Measurements from ENCODE around the gene CYTH2.
A peak's percentile ranks its signal among the peaks of the same experiment; 100 is the strongest.

The CYTH2 gene

DNA sequence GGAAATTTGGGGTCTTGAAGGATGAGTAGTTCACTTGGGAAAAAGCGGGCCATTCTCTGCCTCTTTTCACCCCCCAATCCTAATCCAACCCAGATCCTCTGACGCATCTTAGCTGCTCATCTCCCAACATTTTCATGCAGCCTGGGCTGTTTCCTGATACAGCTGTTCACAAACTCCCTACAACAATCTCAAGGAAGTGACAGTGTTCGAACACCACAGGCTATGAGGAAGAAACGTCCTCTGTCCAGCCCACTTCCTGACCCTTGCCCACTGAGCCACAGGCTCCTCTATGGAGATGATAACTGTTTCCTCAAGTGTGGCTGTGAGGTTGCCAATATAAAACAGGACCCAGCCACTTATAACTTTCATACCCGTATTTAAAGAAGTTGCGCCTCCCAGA is 26.2 kb downstream of the CYTH2 start:
- DNase-seq (ENCODE audit: low read depth in 2 of 2): no peak

DNA sequence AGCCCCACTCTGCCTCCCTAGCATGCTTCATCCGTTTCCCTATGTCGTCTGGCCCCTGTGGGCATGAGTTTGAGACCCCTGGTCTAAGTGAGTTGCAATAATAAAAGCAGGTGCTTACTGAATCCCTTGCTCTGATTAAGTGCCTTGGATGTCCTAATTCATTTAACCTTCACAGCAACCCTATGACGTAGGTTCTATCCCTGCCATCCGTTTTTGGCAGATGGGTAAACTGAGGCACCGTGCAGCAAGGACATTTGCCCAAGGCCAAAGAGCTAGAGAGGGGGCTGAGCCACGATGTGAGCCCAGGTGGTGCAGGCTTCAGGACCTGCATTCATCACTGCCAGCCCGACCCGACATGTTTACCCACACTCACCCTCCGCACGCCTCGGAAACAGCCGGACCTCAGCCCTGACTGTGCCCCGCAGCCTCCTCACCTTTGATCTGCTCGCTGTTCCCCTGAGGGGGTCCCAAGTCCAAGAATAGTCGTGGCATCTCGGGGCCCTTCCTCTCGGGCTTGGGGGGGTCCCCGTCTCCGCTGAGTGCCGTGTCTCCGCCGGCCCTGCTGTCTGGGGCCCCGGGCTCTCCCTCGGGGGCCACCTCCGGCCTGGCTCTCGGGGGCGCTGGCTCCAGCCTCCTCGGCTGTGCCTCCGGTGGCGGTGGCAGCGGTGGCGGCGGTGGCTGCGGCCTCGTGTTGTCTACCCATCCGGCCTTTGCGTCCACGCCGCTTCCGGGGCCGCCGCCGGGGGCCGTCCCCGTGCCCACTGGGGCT is 28.0 kb downstream of the CYTH2 start:
- no peak for DNase-seq (ENCODE audit: low read depth in 2 of 2)

DNA sequence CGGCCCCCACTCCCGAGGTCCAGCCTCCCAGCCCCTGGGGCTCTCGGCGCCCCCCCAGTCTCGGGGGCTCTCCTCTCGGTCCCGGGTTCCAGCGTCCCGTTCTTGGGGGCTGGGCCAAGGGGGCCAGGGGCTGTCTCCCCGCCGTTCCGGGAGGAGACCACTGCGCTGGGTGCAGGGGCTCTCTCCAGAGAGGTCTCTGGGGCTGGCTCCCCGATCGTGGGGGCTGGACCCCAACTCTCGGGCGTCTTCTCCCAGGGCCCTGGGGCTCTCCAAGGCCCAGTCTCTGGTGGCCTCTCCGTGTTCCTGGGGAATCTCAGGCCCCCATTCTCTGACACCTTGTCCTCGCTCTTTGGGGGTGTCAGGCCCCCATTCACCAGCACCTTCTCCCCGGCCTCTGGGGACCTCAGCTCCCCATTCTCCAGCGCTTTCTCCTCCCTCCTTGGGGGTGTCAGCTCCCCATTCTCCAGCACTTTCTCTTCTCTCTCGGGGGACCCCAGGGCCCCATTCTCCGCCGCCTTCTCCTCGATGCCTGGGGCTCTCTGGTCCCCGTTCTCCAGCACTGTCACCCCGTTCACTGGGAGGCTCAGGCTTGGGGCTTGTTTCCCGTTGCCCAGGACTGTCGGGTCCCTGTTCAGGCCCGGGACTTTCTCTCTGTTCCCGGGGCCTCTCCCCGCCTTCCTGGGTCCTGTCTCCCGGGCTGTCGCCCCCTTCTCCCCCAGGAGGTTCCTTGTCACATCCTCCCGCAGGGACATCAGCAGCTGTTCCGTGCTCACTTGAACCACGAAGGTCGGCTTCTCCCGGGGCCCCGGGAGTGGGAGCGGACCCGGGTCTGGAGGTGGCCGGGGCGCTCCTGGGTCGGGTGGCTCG is 28.8 kb downstream of the CYTH2 start:
- DNase-seq (ENCODE audit: low read depth in 2 of 2): no peak

DNA sequence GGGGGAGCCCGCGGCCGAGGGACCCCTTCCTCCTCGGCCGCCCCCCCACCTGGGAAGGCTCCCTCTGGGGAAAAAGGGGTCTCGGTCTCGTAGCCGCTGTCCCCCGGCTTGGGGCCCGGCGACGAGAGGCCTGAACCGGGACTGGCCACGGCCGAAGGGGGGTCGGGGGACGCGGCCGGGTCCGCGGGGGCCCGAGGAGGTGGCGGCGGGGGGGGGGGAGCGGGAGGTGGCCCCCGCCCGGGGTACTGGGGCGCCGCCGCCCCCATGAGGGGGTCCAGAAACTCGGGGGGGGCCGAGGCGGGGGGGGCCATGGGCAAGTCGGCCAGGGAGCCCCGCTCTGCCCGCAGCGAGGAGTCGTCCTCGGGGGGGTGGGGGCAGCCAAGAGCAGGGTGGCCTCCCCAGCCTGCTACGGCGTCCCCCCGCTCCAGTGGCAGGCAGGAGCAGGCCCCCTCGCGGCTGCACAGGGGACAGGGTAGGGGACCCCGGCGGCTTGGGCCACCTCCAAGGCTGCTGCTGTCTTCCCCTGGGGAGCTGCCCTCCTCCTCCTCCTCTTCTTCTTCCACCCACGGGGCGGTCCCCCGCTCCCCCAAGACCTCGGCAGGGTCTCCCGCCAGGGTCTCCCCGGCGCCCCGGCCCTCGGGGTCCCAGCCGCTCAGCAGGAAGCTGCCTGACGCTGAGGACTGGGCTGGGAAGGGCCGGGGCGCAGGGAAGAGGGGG is 29.6 kb downstream of the CYTH2 start:
- no peak for DNase-seq (ENCODE audit: low read depth in 2 of 2)

DNA sequence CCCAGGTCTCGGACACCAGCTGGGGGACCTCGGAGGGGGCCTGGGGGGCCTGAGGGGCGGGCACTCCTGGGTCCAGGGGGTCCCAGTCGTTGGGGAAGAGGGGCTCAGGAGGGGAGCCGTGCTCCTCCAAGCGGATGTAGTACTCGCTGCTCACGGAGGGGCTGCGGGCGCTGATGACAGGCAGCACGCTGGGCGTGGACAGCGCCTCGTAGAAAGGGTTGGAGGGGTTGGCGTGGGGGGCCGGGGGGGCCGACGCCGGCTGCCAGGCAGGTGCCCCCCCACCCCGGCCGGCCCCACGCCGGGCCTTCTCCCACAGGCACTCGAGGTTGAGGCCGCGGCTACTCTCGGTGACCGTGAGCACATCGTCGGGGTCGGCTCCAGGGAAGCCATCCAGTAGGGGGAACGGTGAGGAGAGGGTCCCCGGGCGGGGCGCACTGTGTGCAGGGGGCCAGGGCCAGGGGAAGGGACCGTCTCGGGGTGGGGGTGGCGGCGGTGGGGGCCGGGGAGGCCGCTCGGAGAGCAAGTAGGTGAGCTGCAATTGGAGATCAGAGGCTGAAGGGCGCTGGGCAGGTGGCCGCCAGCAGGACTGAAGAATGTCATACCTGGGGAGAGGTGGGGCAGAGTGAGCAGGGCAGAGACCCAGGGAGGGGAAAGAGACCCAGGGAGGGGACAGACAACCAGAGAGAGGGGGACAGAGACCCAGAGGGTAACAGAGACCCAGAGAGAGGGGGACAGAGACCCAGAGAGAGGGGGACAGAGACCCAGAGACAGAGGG is 30.3 kb downstream of the CYTH2 start:
- no peak for DNase-seq (ENCODE audit: low read depth in 2 of 2)

DNA sequence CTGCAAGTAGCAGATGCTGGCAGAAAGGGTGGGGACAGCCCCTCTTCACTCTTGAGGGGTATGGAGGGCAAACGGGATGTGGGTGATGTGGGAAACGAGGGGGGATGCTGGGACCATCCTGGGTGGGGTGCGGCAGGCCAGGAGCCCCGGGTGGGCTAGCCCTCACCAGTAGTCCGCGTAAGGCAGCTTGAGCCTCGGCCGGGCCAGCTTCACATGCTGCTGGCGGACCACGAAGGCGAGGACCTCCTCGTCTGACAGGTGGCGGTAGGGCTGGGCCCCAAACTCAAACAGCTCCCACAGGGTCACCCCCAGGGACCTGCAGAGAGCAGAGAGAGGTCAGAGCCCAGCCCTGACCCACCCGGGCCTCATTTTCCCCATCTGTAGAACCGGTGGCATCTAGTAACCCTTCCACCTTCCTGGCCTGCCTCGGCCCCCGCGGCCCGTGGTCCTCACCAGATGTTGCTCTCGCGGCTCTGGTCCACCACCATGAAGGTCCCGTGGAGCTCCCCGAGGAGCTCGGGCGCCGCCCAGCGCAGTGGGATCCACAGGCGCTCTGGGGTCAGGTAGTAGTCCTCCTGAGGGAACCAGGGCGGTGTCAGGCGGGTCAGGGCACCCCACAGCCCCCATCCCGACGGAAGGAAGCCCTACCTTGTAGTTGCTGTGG is 31.8 kb downstream of the CYTH2 start:
- DNase-seq (ENCODE audit: low read depth in 2 of 2): no peak

DNA sequence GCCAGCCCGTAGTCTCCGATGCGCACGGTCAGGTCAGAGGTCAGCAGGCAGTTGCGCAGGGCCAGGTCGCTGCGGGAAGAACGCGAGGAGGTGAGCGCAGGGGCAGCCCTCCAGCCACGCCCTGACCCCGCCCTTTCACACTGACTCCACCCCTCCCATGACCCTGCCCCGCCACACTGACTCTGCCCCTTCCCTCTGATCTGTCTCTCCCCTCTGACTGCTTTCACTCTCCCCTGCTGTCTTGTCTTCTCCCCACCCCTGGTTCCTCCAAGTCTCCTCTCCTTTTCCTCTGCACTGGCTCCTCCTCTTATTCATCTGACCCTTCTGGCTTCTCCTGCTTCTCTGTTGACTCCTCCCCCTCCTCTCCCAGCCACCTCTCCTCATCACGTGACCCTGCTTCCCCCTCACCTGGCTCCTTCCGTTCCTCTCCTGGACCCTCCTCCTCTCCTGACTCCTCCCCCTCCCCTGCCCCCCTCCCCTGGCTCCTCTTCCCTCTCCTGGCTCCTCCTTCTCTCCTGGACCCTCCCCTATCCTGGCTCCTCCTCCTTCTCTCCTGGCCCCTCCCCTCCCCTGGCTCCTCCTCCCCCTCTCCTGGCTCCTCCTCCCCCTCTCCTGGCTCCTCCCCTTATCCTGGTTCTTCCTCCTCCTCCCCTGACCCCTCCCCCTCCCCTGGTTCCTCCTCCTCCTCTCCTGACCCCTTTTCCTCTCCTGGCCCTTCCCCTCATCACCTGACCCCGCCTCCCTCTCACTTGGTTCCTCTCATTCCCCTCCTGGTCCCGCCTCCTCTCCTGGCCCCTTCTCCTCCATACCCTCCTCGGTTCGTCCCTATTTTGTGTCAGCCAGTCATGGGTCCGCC is 32.6 kb downstream of the CYTH2 start:
- DNase-seq (ENCODE audit: low read depth in 2 of 2): peak in 1 of 2 donors; percentile 53

DNA sequence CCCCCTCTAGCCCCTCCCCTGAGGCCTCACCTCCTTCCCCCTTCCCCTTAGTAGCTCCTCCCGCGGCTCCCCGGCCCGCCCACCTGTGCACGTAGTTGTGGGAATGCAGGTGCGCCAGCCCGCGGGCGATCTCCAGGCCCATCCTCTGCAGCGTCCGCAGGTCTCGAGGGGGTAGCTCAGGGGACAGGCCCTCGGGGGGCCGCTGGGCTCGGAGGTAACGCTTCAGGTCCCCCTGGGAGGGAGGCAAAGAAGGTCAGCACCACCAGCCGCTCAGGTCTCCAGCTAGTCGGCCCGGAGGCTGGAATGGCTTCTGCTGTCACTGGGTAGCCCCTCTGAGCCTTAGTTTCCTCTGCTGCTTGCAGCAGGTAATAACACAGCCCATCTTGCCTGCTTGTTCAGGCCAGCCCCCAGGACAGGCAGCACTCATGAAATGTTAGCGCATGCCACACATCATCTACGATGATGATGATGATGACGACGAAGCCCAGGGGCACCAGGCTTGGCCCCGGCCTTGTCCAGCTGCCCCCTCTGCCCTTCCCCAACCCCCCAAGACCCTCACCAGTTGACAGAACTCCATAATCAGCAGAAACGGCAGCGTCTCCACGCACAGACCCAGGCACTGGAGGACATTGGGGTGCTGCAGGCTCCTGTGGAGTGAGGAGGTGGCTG is 33.3 kb downstream of the CYTH2 start:
- no peak for DNase-seq (ENCODE audit: low read depth in 2 of 2)

DNA sequence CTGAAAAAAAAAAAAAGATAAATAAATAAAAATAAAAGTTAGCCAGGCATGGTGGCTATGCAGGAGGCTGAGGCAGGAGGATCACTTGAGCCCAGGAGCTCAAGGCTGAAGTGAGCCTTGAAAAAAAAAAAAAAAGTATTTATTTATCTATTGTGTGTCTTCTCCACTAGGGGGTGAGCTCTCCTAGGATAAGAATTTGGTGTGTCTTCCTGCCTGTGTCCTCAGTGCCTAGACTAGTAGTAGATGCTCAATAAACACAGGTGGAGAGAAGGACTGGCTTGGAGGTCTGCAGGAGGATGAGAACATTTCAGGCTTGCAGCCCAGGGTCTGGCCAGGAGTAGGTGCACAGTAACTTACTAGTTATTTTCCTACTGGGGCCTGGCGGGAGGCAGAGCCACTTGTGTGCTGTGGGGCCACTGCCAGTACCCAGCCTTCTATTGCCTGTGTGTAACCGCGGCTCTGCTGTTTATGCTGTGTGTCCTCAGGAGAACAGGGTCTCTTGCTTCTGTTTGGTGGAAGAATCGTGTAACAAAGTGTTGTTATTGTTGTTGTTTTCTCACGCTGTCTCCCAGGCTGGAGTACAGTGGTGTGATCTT is 37.1 kb downstream of the CYTH2 start:
- no peak for DNase-seq (ENCODE audit: low read depth in 2 of 2)

DNA sequence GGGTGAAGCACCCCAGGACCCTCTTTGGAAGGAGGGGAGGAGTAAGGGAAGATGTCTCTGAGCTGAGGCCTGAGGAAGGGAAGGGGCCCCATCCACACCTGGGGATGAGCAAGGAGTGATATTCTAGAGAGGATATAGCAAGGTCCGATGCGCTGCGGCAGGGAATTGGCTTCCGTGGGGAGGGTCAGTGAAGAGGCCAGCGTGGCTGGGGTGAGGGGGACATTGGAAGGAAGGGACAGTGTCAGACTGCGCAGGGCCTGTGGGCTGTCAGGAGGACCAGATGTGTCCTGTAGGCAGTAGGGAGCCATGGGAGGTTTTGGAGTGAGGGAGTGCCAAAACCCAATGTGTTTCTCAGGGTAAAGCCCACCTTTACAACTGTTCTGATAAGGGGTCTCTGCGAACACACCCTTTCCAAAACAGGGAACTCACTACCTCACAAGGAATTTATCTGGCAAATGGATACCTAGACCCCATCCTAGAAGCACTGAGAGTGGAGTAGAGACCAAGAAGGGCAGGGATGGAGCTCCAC is 38.8 kb downstream of the CYTH2 start:
- no peak for DNase-seq (ENCODE audit: low read depth in 2 of 2)

DNA sequence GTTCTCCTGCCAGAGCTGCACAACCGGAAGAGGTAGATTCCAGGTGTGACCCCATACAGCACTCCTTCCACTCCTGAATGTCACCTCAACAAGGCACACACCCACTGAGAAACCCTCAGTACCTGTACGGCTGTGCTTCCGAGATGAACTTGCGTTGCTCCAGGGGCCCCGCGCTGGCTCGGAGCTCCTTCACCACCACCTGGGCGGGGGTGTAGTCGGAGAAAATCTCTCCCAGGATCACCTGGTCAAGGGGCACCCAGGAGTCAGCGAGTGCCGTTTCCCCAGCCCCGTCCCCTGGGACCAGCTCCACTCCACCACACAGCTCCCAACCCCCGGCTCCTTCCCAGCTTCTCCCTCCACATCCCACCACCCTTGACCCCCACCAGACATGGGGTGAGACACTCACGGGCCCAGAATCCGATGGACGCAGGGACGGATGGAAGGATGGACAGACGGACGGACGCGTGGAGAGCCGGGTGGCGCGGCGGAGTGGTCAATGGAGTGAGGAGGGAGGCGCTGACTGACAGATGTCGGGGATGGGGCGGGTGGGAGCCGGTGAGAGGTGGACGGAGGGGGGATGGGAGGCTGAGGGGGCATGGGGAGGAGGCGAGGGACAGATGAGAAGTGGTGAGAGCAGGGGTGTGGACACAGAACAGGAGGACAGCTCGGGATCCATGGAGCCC is 39.7 kb downstream of the CYTH2 start:
- no peak for DNase-seq (ENCODE audit: low read depth in 2 of 2)

DNA sequence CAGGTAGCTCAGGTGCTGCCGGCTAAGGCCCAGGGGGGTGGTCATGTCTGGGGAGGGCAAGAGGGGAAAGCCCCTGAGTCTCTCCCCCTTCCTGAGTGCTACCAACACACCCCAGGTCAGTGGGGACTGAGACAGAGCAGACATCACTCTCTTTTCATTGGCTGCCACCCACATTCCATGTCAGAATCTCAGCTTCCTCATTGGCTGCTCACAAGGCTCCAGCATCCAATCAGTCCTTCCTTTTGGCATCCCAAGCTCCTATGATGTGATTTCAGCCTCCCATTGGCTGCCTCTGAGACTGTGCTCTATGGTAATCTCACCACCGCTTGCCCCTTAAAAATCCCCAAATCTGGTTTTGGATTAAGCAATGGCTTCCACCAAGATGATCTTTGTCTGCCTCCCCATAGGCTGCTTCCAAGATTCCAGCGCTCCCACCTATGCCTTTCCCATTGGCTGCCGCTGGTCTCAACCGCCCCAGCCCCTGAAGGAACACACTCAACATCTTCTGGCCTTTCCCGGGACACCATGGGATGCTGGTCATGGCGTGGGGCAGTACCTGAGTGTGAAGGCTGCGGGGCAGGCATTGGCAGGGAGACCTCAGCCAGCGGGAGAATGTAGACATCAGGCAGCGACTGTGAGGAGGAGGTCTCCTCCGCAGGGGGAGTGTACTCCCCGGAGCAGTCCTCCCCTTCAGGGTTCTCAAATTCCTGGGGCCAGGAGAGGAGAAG is 40.5 kb downstream of the CYTH2 start:
- DNase-seq (ENCODE audit: low read depth in 2 of 2): no peak

DNA sequence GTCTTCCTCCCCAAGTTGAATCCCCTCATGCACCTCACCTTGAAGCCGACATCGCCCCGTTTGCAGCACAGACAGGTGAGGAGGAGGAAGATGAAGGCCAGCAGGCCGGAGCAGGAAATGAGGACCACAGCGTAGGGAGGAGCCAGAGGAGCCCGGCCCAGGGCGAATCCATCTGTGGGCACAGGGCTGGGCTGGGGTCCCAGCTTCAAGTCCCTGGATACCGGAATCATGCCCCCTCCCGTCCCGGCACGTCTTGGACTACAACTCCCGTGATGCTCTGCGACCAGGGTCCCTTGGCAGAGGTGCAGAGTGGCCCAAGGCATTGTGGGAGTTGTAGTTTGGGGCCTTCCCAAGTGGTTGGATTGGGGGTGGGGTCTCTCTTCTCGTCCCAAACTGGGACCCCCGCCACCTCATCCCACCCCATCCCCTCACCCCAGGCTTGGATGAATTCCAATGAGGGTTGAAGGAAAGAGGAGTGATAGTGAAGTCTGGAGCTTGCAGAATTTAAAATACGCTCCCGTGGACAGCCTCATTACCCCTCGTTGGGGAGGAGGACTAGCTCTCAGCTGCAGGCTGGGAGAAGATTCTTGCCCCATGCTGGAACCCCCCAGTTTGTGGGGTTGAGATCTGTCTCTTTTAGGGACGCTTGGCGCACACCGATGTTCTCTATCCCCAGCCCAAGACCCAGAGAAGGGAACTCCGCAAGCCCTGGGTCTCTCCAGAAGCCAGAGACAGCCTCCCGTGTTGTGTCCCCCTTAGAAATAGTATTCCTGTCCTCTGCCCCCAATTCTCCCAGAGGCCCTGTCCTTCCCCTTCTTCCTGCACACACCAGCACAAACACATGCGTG is 41.5 kb downstream of the CYTH2 start:
- DNase-seq (ENCODE audit: low read depth in 2 of 2): peak; percentile 66

DNA sequence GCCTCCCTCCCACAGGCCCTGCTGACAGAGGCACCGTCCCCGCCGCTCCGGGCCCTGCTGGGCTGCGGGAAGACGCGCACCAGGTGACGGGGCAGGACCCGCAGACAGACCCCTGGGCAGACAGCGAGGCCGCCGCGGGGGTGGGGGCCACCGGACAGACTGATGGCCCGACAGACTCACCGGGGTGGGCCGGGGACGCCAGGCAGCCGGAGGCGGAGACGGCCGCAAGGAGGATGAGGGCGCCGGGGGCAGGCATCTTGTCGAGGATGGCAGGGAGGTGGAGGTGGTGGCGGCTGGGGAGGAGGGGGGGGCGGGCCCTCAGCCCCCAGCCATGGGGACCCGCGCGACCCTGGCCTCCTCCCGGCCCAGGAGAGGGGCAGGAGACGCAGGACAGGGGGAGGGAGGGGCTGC is 42.2 kb downstream of the CYTH2 start:
- no peak for DNase-seq (ENCODE audit: low read depth in 2 of 2)

DNA sequence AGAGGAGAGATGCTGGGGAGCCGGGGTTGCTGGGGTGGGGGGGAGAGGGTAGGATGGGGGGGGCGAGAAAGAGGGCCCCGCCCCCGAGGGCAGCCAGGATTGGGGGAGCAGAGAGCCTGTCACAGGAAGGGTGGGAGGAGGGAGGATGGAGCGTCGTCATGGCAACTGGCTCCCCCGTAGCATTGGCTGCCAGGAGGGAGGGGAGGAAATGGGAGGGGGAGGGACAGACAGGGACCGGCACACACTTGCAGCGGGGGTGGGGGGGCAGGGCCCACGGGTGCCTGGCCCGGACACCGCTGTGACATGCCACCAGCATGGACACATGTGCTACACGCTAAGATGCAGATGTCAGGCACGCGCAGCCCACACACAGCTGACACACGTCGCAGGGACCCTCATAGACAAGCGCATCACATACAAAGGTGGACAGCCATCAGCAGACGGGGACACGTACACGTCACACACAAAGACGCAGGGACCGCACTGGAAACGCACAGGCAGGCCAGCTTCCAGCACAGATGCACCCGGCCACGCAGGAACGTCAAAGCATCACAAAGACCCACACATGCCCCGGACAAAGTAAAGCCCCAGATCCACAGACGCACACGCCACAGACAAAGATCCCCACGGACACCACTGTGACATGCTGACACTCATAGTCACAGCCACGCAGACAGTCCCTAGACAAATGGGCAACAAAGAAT is 42.8 kb downstream of the CYTH2 start, which contains the start of gene LMTK3:
LMTK3 (minus strand) TSS at position 36 of the 704 bp plus-strand sequence. CDS start 259 bp downstream, outside the sequence.
- peak; percentile 57 to 62 for DNase-seq (ENCODE audit: low read depth in 2 of 2)

All from activated CD4-positive, alpha-beta T cell treated with anti-CD3 and anti-CD28 coated beads for 24 hours (primary cell).